HepG2 (cell line): Measurements from ENCODE around the gene TMEM59. TPM values are rescaled to one million over a fixed set of nuclear protein-coding genes. Genes with fewer than 3 reads are reported as not detected.

ENCODE experiments used
- ARID3A ChIP-seq: IDR thresholded peaks from 2 replicates; pipeline ENCODE4 v1.6.1; 2012; ENCODE audit warnings: low read depth, low read length, improper control_type of control experiment
- CENPT ChIP-seq: sonication (generic); formaldehyde crosslinking; IDR thresholded peaks from 2 replicates; pipeline ENCODE4 v1.8.0; 2022; ENCODE audit warnings: low read depth, mild to moderate bottlenecking, moderate library complexity, missing genetic modification reagents
- FOXA3 ChIP-seq: IDR thresholded peaks from 2 replicates; pipeline ENCODE4 v1.6.1; 2016; ENCODE audit warnings: missing genetic modification reagents, missing compliant biosample characterization
- HNRNPH1 ChIP-seq: fragments of 200-400 bp; formaldehyde crosslinking; optimal IDR thresholded peaks from 2 replicates; pipeline ENCODE3; 2017; ENCODE audit warnings: mild to moderate bottlenecking, low read depth, low read length
- IKZF4 ChIP-seq: sonication (generic); formaldehyde crosslinking; IDR thresholded peaks from 2 replicates; pipeline ENCODE4 v1.5.1; 2020; ENCODE audit warnings: borderline replicate concordance, mild to moderate bottlenecking, low read depth, missing genetic modification reagents; ENCODE audit errors: not compliant biosample characterization
- MIER2 ChIP-seq: IDR thresholded peaks from 2 replicates; pipeline ENCODE4 v1.6.1; 2016; ENCODE audit warnings: missing biosample characterization, missing genetic modification reagents
- SP140L ChIP-seq: sonication (generic); formaldehyde crosslinking; IDR thresholded peaks from 2 replicates; pipeline ENCODE4 v1.4.0; 2020; ENCODE audit warnings: missing genetic modification reagents, borderline replicate concordance
- SRF ChIP-seq: IDR thresholded peaks from 2 replicates; pipeline ENCODE4 v1.6.1; 2011; ENCODE audit warnings: mild to moderate bottlenecking, low read depth, low read length, moderate library complexity
- SRSF4 ChIP-seq: fragments of 200-400 bp; formaldehyde crosslinking; IDR thresholded peaks from one replicate; pipeline ENCODE4 v1.6.1; 2018; ENCODE audit warnings: mild to moderate bottlenecking, low read depth, low read length, moderate library complexity; ENCODE audit not compliant: poor library complexity, severe bottlenecking
- ZNF30 ChIP-seq: sonication (generic); formaldehyde crosslinking; IDR thresholded peaks from 2 replicates; pipeline ENCODE4 v1.5.0; 2020; ENCODE audit warnings: mild to moderate bottlenecking, missing genetic modification reagents
- ZNF329 ChIP-seq: sonication (generic); formaldehyde crosslinking; IDR thresholded peaks from 2 replicates; pipeline ENCODE4 v1.9.0; 2021; ENCODE audit warnings: low read depth, mild to moderate bottlenecking, missing genetic modification reagents
- ZNF550 ChIP-seq: sonication (generic); formaldehyde crosslinking; IDR thresholded peaks from 2 replicates; pipeline ENCODE4 v1.4.0; 2020; ENCODE audit warnings: mild to moderate bottlenecking, missing genetic modification reagents, borderline replicate concordance
- polyA plus RNA-seq, 8 experiments: library from polyadenylated mRNA; depleted of rRNA in 3 of 8; stranded (reverse) in 7 of 8; unstranded in 1 of 8; fragments of >200 nt; fragmentation: Illumina TruSeq in 4 of 8; extraction: Trizol in 4 of 8; gene quantifications; 2 replicates each; pipeline versions ENCODE4 v1.2.1 to v1.2.3, GENCODE V29; 2011 to 2016; ENCODE audit warnings: low read depth in 4 of 8, missing spikeins in 1 of 8, mixed read lengths in 1 of 8; ENCODE audit not compliant: insufficient read depth in 1 of 8
- total RNA-seq, 5 experiments: library from RNA; depleted of rRNA; stranded (reverse); fragments of >200 nt; fragmentation: Illumina TruSeq; extraction: Trizol; gene quantifications; 2 replicates each; pipeline ENCODE4 v1.2.3, GENCODE V29; 2016; ENCODE audit warnings: low read depth in 1 of 5
- TF ChIP-seq, protein P1 (sequence below): sonication (generic); formaldehyde crosslinking; IDR thresholded peaks from 2 replicates; pipeline ENCODE4 v1.5.1; 2020; ENCODE audit warnings: mild to moderate bottlenecking, missing genetic modification reagents, moderate library complexity
- TF ChIP-seq, protein P2 (sequence below): sonication (generic); formaldehyde crosslinking; IDR thresholded peaks from 2 replicates; pipeline ENCODE4 v1.5.0; 2020; ENCODE audit warnings: mild to moderate bottlenecking, missing genetic modification reagents, borderline replicate concordance

TMEM59 gene
- total and polyA plus RNA-seq, 2 of the 13 experiments (the other 11 are each of a cell fraction or from before 2014, with no cell fraction given): 147 to 363 TPM

GRCh38 chr1:53992085-53992874, 60.7 kb downstream of the TMEM59 start (continued):
- TF ChIP-seq, protein P1, sequence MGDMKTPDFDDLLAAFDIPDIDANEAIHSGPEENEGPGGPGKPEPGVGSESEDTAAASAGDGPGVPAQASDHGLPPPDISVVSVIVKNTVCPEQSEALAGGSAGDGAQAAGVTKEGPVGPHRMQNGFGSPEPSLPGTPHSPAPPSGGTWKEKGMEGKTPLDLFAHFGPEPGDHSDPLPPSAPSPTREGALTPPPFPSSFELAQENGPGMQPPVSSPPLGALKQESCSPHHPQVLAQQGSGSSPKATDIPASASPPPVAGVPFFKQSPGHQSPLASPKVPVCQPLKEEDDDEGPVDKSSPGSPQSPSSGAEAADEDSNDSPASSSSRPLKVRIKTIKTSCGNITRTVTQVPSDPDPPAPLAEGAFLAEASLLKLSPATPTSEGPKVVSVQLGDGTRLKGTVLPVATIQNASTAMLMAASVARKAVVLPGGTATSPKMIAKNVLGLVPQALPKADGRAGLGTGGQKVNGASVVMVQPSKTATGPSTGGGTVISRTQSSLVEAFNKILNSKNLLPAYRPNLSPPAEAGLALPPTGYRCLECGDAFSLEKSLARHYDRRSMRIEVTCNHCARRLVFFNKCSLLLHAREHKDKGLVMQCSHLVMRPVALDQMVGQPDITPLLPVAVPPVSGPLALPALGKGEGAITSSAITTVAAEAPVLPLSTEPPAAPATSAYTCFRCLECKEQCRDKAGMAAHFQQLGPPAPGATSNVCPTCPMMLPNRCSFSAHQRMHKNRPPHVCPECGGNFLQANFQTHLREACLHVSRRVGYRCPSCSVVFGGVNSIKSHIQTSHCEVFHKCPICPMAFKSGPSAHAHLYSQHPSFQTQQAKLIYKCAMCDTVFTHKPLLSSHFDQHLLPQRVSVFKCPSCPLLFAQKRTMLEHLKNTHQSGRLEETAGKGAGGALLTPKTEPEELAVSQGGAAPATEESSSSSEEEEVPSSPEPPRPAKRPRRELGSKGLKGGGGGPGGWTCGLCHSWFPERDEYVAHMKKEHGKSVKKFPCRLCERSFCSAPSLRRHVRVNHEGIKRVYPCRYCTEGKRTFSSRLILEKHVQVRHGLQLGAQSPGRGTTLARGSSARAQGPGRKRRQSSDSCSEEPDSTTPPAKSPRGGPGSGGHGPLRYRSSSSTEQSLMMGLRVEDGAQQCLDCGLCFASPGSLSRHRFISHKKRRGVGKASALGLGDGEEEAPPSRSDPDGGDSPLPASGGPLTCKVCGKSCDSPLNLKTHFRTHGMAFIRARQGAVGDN (CRISPR knock-in tag): peak; percentile 9; the same call in 1 of the 2 replicates
- no peak for TF ChIP-seq ZNF329 (CRISPR knock-in tag)
- no peak for TF ChIP-seq SRF
- TF ChIP-seq CENPT: no peak
- TF ChIP-seq ZNF30 (CRISPR knock-in tag): no peak
- TF ChIP-seq MIER2: no peak
- no peak for TF ChIP-seq ZNF550 (CRISPR knock-in tag)
- TF ChIP-seq, protein P2, sequence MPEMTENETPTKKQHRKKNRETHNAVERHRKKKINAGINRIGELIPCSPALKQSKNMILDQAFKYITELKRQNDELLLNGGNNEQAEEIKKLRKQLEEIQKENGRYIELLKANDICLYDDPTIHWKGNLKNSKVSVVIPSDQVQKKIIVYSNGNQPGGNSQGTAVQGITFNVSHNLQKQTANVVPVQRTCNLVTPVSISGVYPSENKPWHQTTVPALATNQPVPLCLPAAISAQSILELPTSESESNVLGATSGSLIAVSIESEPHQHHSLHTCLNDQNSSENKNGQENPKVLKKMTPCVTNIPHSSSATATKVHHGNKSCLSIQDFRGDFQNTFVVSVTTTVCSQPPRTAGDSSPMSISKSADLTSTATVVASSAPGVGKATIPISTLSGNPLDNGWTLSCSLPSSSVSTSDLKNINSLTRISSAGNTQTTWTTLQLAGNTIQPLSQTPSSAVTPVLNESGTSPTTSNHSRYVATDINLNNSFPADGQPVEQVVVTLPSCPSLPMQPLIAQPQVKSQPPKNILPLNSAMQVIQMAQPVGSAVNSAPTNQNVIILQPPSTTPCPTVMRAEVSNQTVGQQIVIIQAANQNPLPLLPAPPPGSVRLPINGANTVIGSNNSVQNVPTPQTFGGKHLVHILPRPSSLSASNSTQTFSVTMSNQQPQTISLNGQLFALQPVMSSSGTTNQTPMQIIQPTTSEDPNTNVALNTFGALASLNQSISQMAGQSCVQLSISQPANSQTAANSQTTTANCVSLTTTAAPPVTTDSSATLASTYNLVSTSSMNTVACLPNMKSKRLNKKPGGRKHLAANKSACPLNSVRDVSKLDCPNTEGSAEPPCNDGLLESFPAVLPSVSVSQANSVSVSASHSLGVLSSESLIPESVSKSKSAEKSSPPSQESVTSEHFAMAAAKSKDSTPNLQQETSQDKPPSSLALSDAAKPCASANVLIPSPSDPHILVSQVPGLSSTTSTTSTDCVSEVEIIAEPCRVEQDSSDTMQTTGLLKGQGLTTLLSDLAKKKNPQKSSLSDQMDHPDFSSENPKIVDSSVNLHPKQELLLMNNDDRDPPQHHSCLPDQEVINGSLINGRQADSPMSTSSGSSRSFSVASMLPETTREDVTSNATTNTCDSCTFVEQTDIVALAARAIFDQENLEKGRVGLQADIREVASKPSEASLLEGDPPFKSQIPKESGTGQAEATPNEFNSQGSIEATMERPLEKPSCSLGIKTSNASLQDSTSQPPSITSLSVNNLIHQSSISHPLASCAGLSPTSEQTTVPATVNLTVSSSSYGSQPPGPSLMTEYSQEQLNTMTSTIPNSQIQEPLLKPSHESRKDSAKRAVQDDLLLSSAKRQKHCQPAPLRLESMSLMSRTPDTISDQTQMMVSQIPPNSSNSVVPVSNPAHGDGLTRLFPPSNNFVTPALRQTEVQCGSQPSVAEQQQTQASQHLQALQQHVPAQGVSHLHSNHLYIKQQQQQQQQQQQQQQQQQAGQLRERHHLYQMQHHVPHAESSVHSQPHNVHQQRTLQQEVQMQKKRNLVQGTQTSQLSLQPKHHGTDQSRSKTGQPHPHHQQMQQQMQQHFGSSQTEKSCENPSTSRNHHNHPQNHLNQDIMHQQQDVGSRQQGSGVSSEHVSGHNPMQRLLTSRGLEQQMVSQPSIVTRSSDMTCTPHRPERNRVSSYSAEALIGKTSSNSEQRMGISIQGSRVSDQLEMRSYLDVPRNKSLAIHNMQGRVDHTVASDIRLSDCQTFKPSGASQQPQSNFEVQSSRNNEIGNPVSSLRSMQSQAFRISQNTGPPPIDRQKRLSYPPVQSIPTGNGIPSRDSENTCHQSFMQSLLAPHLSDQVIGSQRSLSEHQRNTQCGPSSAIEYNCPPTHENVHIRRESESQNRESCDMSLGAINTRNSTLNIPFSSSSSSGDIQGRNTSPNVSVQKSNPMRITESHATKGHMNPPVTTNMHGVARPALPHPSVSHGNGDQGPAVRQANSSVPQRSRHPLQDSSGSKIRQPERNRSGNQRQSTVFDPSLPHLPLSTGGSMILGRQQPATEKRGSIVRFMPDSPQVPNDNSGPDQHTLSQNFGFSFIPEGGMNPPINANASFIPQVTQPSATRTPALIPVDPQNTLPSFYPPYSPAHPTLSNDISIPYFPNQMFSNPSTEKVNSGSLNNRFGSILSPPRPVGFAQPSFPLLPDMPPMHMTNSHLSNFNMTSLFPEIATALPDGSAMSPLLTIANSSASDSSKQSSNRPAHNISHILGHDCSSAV (CRISPR knock-in tag): no peak
- TF ChIP-seq IKZF4 (CRISPR knock-in tag): no peak
- TF ChIP-seq ARID3A: no peak
- no peak for TF ChIP-seq FOXA3 (CRISPR knock-in tag)
- TF ChIP-seq SRSF4: no peak
- no peak for TF ChIP-seq HNRNPH1
- TF ChIP-seq SP140L: no peak
